ENCODE results near the gene GH1. TPM values are rescaled to one million over a fixed set of nuclear protein-coding genes. Genes with fewer than 3 reads are reported as not detected.
A peak's percentile ranks its signal among the peaks of the same experiment; 100 is the strongest.
"Not testable (repeated sequence)": the region's sequence is repeated elsewhere in the genome, so short reads cannot be mapped to it uniquely, and the experiment has no call there.

The GH1 gene
- total RNA-seq, 1 experiment from 2014 or later, result not detected

DNA sequence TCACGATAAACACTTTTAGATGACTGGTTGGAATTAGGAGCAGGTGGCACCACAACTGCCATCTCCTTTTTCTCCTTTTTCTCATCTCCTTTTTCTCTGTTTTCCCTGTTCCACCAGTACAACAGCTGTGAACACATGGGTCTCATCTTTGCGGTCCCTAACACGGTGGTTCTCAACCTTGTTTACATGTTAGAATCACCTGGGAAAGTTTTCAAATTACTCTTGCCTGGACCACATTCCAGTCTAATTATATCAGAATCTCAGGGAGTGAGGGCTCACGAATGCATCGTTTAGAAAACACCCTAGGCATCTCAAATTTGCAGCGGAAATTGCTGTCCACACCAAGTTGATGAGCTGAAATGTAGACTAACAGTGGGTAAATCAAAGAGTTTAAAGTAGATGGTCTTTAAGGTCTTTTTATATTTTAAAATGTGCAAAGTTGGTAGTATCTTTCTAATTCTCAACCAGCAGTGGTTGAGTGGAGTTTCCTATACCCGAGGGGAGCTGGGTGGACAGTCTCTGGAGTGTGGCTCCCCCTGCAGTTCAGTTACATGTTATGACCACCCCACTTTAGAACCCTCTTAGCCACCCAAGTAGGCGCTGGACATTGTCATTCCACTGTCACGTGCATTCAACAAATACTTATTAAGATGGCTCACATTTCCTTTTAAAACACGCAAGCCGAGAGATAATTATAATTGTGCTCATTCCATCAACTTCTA, 26.2 kb downstream of the GH1 start:
- not testable (repeated sequence) for H3K9me3 ChIP-seq (ENCODE audit: control insufficient read depth, low read depth, low read length); H3K79me2 ChIP-seq (ENCODE audit: insufficient read depth, low read length); H3K27me3 Mint-ChIP-seq (ENCODE audit: low read depth); H3K4me2 ChIP-seq (ENCODE audit: insufficient read depth, insufficient read length, low read length); H3K4me3 Mint-ChIP-seq; H3T11ph ChIP-seq (ENCODE audit: low read length); H3K23me2 ChIP-seq (ENCODE audit: insufficient read length, low read depth, low read length, poor library complexity, severe bottlenecking); H4K20me1 ChIP-seq (ENCODE audit: control insufficient read depth, insufficient read depth, insufficient read length); H4K91ac ChIP-seq (ENCODE audit: insufficient read length, low read depth, low read length); H3K4me1 Mint-ChIP-seq; H4K8ac ChIP-seq (replicated peaks; ENCODE audit: insufficient read length, low read depth, low read length); H4K5ac ChIP-seq (ENCODE audit: insufficient read length, low read depth, low read length); H3K27me3 ChIP-seq (ENCODE audit: insufficient read depth, low read length); H2BK20ac ChIP-seq (ENCODE audit: low read depth, low read length, poor library complexity, severe bottlenecking); H3K4ac ChIP-seq (ENCODE audit: low read depth, low read length); H3K27ac Mint-ChIP-seq; H3K27ac ChIP-seq (ENCODE audit: insufficient read length, low read depth, low read length); H3K9me3 Mint-ChIP-seq; H3K79me1 ChIP-seq (ENCODE audit: insufficient read depth, low read depth, low read length, poor library complexity, severe bottlenecking); H2AFZ ChIP-seq (ENCODE audit: low read length); H2BK12ac ChIP-seq (ENCODE audit: insufficient read length, low read depth, low read length); H3K56ac ChIP-seq (ENCODE audit: insufficient read length, low read depth, low read length); H3K36me3 Mint-ChIP-seq (ENCODE audit: insufficient read depth in 1 of 3, low read depth in 3 of 3); H3K9ac ChIP-seq (ENCODE audit: extremely low read depth, insufficient read length, low read length); H2BK15ac ChIP-seq (ENCODE audit: low read depth, low read length); H2AK5ac ChIP-seq (ENCODE audit: insufficient read length, low read length); H3K4me1 ChIP-seq (ENCODE audit: insufficient read depth, low read length); H3K14ac ChIP-seq (ENCODE audit: insufficient read depth, low read length); H2BK120ac ChIP-seq (ENCODE audit: low read depth, low read length, poor library complexity, severe bottlenecking); H3K23ac ChIP-seq (ENCODE audit: insufficient read length, low read depth, low read length); DNase-seq; H3K18ac ChIP-seq (ENCODE audit: insufficient read length, low read depth, low read length); H2BK5ac ChIP-seq (ENCODE audit: insufficient read length, low read length)
- no CpG with 5 or more reads among the region's 11 CpGs for WGBS (ENCODE audit: extremely low coverage, insufficient read length, low lambda C conversion rate)
- TF ChIP-seq, protein P1, sequence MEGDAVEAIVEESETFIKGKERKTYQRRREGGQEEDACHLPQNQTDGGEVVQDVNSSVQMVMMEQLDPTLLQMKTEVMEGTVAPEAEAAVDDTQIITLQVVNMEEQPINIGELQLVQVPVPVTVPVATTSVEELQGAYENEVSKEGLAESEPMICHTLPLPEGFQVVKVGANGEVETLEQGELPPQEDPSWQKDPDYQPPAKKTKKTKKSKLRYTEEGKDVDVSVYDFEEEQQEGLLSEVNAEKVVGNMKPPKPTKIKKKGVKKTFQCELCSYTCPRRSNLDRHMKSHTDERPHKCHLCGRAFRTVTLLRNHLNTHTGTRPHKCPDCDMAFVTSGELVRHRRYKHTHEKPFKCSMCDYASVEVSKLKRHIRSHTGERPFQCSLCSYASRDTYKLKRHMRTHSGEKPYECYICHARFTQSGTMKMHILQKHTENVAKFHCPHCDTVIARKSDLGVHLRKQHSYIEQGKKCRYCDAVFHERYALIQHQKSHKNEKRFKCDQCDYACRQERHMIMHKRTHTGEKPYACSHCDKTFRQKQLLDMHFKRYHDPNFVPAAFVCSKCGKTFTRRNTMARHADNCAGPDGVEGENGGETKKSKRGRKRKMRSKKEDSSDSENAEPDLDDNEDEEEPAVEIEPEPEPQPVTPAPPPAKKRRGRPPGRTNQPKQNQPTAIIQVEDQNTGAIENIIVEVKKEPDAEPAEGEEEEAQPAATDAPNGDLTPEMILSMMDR (conservative IDR thresholded peaks at IDR 0.05), result peak; percentile 72
